AG09309 (cell line): Measurements from ENCODE around the gene PXMP2.

ENCODE experiments used
- DNase-seq: peaks from one replicate; pipeline ENCODE4 v3.0.0-alpha.2; 2010; ENCODE audit warnings: low read depth
- H3K4me3 ChIP-seq: 2 replicates; pipeline ENCODE4 v1.5.1; 2011; ENCODE audit warnings: mild to moderate bottlenecking, low read depth, low read length, moderate library complexity; ENCODE audit not compliant: control insufficient read depth
- TF ChIP-seq, protein P1 (sequence below): IDR thresholded peaks from 2 replicates; pipeline ENCODE4 v1.5.1; 2011; ENCODE audit warnings: mild to moderate bottlenecking, low read depth, low read length, inconsistent platforms; ENCODE audit not compliant: insufficient read depth, control insufficient read depth; ENCODE audit errors: missing control alignments

The PXMP2 gene

DNA sequence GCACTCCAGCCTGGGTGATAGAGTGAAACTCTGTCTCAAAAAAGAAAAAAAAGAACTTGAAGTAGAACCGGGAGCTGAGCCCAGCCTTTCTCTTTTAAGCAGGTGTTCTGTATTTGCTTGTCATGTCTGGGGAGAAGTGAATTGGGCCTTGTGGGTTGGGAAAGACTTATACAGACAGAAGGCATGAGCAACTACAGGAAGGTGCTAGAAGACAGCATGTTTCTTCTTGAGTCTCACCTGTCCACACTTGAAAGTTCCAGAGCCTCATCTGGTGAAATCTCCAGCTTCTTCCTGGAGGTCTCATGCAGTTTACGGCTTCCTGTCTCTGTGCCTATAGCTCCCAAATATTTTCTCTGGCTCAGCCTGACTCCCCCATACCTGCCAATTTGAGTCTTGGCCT lies 25.7 kb downstream of the PXMP2 start:
- TF ChIP-seq, protein P1, sequence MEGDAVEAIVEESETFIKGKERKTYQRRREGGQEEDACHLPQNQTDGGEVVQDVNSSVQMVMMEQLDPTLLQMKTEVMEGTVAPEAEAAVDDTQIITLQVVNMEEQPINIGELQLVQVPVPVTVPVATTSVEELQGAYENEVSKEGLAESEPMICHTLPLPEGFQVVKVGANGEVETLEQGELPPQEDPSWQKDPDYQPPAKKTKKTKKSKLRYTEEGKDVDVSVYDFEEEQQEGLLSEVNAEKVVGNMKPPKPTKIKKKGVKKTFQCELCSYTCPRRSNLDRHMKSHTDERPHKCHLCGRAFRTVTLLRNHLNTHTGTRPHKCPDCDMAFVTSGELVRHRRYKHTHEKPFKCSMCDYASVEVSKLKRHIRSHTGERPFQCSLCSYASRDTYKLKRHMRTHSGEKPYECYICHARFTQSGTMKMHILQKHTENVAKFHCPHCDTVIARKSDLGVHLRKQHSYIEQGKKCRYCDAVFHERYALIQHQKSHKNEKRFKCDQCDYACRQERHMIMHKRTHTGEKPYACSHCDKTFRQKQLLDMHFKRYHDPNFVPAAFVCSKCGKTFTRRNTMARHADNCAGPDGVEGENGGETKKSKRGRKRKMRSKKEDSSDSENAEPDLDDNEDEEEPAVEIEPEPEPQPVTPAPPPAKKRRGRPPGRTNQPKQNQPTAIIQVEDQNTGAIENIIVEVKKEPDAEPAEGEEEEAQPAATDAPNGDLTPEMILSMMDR, result no peak
- no peak for DNase-seq
- no peak overlapping the region for H3K4me3 ChIP-seq

DNA sequence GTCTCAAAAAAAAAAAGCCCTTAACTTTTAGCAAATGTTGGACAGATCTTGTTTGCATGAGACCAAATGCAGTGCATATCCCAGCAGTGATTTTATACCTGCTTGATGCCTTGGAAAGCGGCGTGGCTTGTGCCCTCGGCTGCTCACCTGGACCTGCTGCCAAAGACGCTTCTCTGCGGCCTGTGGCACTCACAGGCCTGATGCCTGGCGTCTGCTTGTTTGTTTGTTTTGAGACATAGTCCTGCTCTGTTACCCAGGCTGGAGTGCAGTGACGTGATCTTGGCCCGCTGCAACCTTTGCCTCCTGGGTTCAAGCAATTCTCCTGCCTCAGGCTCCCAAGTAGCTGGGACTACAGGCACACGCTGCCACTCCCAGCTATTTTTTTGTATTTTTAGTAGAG lies 28.5 kb downstream of the PXMP2 start:
- DNase-seq, result no peak
- no peak overlapping the region for H3K4me3 ChIP-seq
- TF ChIP-seq, protein P1, result no peak

DNA sequence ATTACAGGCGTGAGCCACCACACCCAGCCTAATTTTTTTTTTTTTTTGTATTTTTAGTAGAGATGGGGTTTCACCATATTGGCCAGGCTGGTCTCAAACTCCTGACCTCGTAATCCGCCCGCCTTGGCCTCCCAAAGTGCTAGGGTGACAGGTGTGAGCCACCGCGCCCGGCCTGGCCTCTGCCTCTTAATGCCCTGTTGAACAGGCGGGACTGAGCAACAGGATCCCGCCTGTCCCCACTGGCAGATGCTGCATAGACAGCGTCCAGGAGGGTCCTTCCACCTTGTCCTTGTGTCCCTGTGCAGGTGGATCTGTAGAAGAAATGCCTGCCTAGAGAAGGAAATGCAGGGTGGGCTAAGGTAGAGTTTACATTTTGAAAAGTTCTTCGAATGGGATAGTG lies 29.0 kb downstream of the PXMP2 start:
- TF ChIP-seq, protein P1, result no peak

DNA sequence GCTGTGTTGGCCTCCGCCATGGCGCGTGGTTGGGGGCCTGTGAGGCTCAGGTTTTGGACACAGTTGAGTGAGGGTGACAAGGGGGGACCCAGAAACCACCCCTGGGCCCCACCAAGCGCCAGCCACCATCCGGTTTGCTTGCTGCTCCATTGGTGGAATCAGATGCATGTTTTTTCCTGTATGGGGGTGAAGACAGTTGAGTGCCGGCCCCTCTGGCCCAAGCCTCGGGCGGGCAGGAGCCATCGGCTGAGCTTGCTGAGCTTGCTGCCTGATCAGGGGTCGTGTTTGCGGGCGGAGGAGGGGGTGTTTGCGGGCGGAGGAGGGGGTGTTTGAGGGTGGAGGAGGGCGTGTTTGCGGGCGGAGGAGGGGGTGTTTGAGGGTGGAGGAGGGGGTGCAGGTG lies 29.6 kb downstream of the PXMP2 start:
- no peak overlapping the region for H3K4me3 ChIP-seq
- TF ChIP-seq, protein P1, result no peak
- DNase-seq, result no peak

More for the DNA sequence above, 29.0 kb downstream of the PXMP2 start:
- DNase-seq, result no peak
- no peak overlapping the region for H3K4me3 ChIP-seq

DNA sequence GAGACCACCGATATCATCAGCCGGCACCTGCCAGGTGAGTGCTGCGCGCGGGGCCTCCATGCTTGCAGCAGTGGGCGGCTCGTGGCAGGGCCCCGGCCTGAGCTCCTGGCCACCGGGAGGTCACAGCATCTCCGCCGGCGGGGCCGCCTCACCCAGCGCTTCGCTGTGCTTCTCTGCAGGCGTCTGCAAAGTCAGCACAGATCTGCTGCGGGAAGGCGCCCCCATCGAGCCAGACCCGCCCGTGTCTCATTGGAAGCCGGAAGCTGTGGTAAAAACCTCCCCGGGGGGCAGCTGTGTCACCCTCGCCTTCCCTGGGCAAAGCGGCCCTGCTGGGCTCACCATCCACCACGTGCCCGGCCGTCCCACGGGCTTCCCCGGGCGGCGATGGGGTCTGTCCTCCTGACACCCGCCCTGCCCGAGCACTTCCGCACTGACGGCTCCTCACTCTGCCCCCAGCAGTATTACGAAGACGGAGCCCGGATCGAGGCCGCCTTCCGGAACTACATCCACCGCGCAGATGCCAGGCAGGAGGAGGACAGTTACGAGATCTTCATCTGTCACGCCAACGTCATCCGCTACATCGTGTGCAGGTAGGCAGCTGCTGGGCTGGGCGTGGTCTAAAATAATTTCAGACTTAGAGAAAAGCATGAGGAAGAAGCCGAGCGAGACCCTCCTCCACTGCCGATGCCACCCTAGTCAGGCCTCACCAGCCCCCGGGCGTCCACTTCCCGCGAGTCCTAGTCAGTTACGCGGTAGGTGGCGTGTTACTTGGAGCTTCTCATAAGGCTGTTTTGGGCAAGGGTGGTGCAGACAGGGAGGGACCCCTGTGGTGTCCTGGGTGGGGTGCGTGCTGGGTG lies 30.4 kb downstream of the PXMP2 start:
- TF ChIP-seq, protein P1, result no peak
- no peak overlapping the region for H3K4me3 ChIP-seq
- DNase-seq, result no peak

DNA sequence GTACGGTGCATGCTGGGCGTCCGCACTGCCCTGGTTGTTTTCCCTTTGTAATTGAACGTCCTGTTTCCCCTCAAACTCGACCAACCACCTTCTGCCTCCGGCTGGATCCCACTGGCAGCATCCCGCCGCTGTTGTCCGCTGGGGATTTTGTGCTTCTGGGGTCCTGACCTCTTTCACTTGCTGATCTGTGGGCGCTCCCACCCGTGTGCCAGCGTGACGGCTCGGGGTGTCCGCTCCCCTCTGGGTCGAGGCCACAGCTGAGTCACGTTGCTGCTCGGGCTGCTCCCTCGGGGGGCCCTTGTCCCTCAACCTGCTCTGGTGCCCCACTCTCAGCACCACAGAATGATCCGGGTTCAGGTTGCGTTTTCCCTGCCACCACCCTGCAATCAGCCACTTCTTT lies 31.3 kb downstream of the PXMP2 start:
- no peak overlapping the region for H3K4me3 ChIP-seq
- TF ChIP-seq, protein P1, result no peak
- no peak for DNase-seq
